ENCODE measurements around the gene NEK9. TPM values are rescaled to one million over a fixed set of nuclear protein-coding genes. Genes with fewer than 3 reads are reported as not detected.
A peak's percentile ranks its signal among the peaks of the same experiment; 100 is the strongest.

Gene NEK9
- total and polyA plus RNA-seq, 9 of the 15 experiments (the other 6 are each of a cell fraction or from before 2014, with no cell fraction given): 2.8 to 39.6 (median 19.8) TPM

GRCh38 chr14:75128596-75128990, 1.7 kb upstream of the NEK9 start:
- Histone ChIP-seq H3K79me2 (ENCODE audit: control insufficient read depth, insufficient read depth, low read length) (peaks cover 34% of the 10 kb centered on the region), H3K36me3 (ENCODE audit: control insufficient read depth, insufficient read depth, low read length) (peaks cover 21% of the 10 kb centered on the region), H4K20me1 (replicated peaks; ENCODE audit: control insufficient read depth, insufficient read depth, low read length) (no peaks in the 10 kb centered on the region), H3K4me1 (replicated peaks in 1 of 2; ENCODE audit: control insufficient read depth in 2 of 2, insufficient read depth in 2 of 2, low read length in 2 of 2) (peaks cover 11 to 14% of the 10 kb centered on the region in 2 experiments), H3K4me2 (ENCODE audit: insufficient read depth, low read length) (no peak overlapping the region), H3K27ac (ENCODE audit: extremely low read depth, low read depth, low read length) (no peak overlapping the region), H3K9ac (ENCODE audit: insufficient read depth in 1 of 2, low read depth in 2 of 2, low read length in 2 of 2) (peak overlapping the region in 1 of 2 experiments; percentile 17; a peak in 1 of 4 replicates), H2AFZ (ENCODE audit: low read depth, low read length) (no peak overlapping the region), H3K9me1 (ENCODE audit: control insufficient read depth, insufficient read depth, low read length) (no peaks in the 10 kb centered on the region), H3K9me3 (replicated peaks; ENCODE audit: control insufficient read depth, insufficient read depth, low read depth, low read length) (no peaks in the 10 kb centered on the region), H3K27me3 (ENCODE audit: control insufficient read depth in 2 of 2, insufficient read depth in 2 of 2, low read length in 2 of 2) (no peaks in the 10 kb centered on the region), H3K4me3 (no peak overlapping the region)
- CTCF ChIA-PET (ENCODE audit: low intra/inter-chr PET ratio): no interaction called here
- in situ Hi-C loops (cut with MboI) (loop anchor here (25.0 kb wide), 1 partner anchor 534 kb away; the partner anchor contains the start of genes ERG28 and TTLL5), intact Hi-C loops (cut with micrococcal nuclease) (loop anchor here (5.0 kb wide), 1 partner anchor 359 kb away; no protein-coding TSS in a partner anchor)
- no peak for TF ChIP-seq ZFP1 (CRISPR knock-in tag; IDR thresholded peaks at IDR 0.05)
- TF ChIP-seq POLR2H (tag; IDR thresholded peaks at IDR 0.05; ENCODE audit: low read depth): no peak
- no peak for TF ChIP-seq ZNF561 (CRISPR knock-in tag; conservative IDR thresholded peaks at IDR 0.05)
- no peak for TF ChIP-seq TBP (optimal IDR thresholded peaks at IDR 0.05; ENCODE audit: low read depth, low read length)
- BruUV-seq (replicated peaks): no TSS peak
- FAIRE-seq (no peak), DNase-seq (ENCODE audit: extremely low read depth in 1 of 4, low spot score in 3 of 4) (no peak), ATAC-seq (no peak)
- POLR2A ChIA-PET: interaction anchor here (0.6 to 1.2 kb wide), 3 partner anchors 26 to 175 kb away, joined by 3 to 4 read pairs (median 4); no protein-coding TSS in a partner anchor
- WGBS (ENCODE audit: insufficient coverage, low coverage, missing lambda C conversion rate): 84% methylated on average over 5 of the region's 5 CpGs

- H3K9me3 ChIP-seq (replicated peaks; ENCODE audit: control insufficient read depth, insufficient read depth, low read depth, low read length): no peaks in the 10 kb centered on the region
- peak overlapping the region; percentile 98 for H3K27ac ChIP-seq (ENCODE audit: extremely low read depth, low read depth, low read length)
- ATAC-seq: no peak
- no peak for FAIRE-seq
- peaks cover 11 to 14% of the 10 kb centered on the region in 2 experiments for H3K4me1 ChIP-seq (replicated peaks in 1 of 2; ENCODE audit: control insufficient read depth in 2 of 2, insufficient read depth in 2 of 2, low read length in 2 of 2)
- ChIA-PET CTCF (ENCODE audit: low intra/inter-chr PET ratio) (no interaction called here), POLR2A (interaction anchor here (0.6 to 1.2 kb wide), 2 partner anchors 98 to 176 kb away, joined by 3 to 4 read pairs; no protein-coding TSS in a partner anchor)
- H3K9me1 ChIP-seq (ENCODE audit: control insufficient read depth, insufficient read depth, low read length): no peaks in the 10 kb centered on the region
- no peak for DNase-seq (ENCODE audit: extremely low read depth in 1 of 4, low spot score in 3 of 4)
- WGBS (ENCODE audit: insufficient coverage, low coverage, missing lambda C conversion rate): 72% methylated on average over 9 of the region's 10 CpGs
- in situ Hi-C loops (cut with MboI) (loop anchor here (25.0 kb wide), 1 partner anchor 534 kb away; the partner anchor contains the start of genes ERG28 and TTLL5), intact Hi-C loops (cut with micrococcal nuclease) (loop anchor here (5.0 kb wide), 1 partner anchor 359 kb away; no protein-coding TSS in a partner anchor)
- H3K4me2 ChIP-seq (ENCODE audit: insufficient read depth, low read length): peak overlapping the region; percentile 98
- H3K27me3 ChIP-seq (ENCODE audit: control insufficient read depth in 2 of 2, insufficient read depth in 2 of 2, low read length in 2 of 2): no peaks in the 10 kb centered on the region
- H4K20me1 ChIP-seq (replicated peaks; ENCODE audit: control insufficient read depth, insufficient read depth, low read length): no peaks in the 10 kb centered on the region
- peak overlapping the region; percentile 73 for H3K4me3 ChIP-seq
- peaks cover 16% of the 10 kb centered on the region; the same call in 2 of the 3 replicates for H3K36me3 ChIP-seq (ENCODE audit: control insufficient read depth, insufficient read depth, low read length)
- no peak overlapping the region for H2AFZ ChIP-seq (ENCODE audit: low read depth, low read length)
- H3K9ac ChIP-seq (ENCODE audit: insufficient read depth in 1 of 2, low read depth in 2 of 2, low read length in 2 of 2): peak overlapping the region; percentile 93 to 96; a peak in 3 of 4 replicates
- no TSS peak for BruUV-seq (replicated peaks)
- H3K79me2 ChIP-seq (ENCODE audit: control insufficient read depth, insufficient read depth, low read length): peaks cover 34% of the 10 kb centered on the region
- peak in 1 of 2 experiments; percentile 35 for TF ChIP-seq E2F6 (IDR thresholded peaks at IDR 0.05; ENCODE audit: borderline replicate concordance in 1 of 2, extremely low read depth in 1 of 2, insufficient read depth in 1 of 2, insufficient read length in 1 of 2, low read depth in 1 of 2, low read length in 1 of 2, poor library complexity in 1 of 2, severe bottlenecking in 1 of 2)
These were observed 1.2 kb upstream of the NEK9 start for GRCh38 chr14:75127903-75128595.
